Subcutaneous adipose tissue (tissue), 4 donors: ENCODE data around the gene MYB. TPM values are rescaled to one million over a fixed set of nuclear protein-coding genes. Genes with fewer than 3 reads are reported as not detected.

Source experiments
- total RNA-seq, 4 donors: library from RNA; depleted of rRNA; stranded (reverse); fragments of >200 nt; gene quantifications; one replicate each; pipeline ENCODE4 v1.1.0, GENCODE V29; 2016
- TF ChIP-seq, protein P1 (sequence below): fragments of 450-650 bp; IDR thresholded peaks from one replicate; pipeline ENCODE4 v1.5.1; 2016; ENCODE audit warnings: low read depth, mild to moderate bottlenecking, control low read depth, antibody characterized with exemption, moderate library complexity

The MYB gene
- total RNA-seq, 4 donors from 2014 or later = 0.33 to 2.2 (median 0.68) TPM; not detected in 1

DNA sequence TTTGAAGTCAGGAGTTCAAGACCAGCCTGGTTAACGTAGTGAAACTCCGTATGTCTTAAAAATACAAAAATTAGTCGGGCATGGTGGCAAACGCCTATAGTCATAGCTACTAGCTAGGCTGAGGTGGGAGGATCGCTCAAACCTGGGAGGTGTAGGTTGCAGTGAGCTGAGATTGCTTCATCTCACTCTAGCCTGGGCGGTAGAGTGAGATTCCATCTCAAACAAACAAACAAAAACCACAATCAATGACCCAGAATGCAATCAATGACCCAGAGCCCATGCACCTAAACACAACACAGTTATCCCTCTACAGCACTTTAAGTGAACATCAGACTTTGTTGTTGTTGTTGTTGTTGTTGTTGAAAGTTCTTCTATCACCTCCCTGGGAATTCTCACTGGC is 77.9 kb downstream of the MYB start:
- TF ChIP-seq, protein P1, sequence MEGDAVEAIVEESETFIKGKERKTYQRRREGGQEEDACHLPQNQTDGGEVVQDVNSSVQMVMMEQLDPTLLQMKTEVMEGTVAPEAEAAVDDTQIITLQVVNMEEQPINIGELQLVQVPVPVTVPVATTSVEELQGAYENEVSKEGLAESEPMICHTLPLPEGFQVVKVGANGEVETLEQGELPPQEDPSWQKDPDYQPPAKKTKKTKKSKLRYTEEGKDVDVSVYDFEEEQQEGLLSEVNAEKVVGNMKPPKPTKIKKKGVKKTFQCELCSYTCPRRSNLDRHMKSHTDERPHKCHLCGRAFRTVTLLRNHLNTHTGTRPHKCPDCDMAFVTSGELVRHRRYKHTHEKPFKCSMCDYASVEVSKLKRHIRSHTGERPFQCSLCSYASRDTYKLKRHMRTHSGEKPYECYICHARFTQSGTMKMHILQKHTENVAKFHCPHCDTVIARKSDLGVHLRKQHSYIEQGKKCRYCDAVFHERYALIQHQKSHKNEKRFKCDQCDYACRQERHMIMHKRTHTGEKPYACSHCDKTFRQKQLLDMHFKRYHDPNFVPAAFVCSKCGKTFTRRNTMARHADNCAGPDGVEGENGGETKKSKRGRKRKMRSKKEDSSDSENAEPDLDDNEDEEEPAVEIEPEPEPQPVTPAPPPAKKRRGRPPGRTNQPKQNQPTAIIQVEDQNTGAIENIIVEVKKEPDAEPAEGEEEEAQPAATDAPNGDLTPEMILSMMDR = no peak

DNA sequence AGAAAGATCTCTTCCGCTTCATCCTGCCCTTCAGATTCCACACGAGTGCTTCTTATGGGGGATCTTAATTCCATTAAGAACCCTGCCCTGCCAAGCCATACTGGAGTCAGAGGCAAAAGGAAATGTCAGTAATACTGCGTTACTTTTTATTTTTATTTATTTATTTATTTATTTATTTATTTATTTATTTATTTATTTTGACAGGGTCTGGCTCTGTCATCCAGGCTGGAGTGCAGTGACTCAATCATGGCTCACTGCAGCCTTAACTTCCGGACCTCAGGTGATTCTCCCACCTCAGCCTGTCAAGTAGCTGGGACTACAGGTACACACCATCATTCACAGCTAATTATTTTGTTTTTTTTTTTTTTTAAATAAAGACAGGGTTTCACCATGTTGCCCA is 79.5 kb downstream of the MYB start:
- TF ChIP-seq, protein P1 = no peak

DNA sequence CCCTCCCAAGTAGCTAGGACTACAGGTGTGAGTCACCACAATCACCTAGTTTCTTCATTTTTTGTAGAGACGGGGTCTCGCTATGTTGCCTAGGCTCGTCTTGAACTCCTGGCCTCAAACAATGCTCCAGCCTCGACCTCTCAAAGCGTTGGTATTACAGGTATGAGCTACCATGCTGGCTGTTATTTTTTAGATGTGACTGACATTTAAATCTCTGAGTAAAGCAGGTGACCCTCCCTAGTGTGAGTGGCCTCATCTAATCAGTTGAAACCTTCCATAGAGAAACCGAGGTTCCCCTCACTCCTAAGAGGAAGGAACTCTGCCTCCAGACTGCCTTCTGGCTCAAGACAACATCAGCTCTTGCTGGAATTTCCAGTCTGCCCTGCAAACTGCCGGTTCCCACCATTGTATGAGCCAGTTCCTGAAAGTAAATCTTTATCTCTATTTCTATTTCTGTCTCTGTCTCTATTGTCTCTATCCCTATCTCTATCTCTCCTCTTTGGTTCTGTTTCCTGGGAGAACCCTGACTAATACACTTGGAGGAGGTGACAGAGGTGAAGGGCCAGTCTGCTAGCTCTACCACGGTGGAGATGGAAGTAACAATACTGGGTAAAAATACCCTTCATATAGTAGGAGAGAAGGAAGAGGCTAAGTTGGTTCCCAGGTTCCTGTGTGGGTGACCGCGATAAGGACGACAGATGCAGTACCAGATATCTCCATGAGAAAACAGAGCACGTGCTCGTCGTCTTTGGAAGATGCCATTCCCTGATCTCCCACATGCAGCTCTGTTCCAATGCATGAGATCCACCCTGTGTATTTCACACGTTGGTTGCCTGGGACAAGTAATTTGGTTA is 81.0 kb downstream of the MYB start:
- TF ChIP-seq, protein P1 = no peak

DNA sequence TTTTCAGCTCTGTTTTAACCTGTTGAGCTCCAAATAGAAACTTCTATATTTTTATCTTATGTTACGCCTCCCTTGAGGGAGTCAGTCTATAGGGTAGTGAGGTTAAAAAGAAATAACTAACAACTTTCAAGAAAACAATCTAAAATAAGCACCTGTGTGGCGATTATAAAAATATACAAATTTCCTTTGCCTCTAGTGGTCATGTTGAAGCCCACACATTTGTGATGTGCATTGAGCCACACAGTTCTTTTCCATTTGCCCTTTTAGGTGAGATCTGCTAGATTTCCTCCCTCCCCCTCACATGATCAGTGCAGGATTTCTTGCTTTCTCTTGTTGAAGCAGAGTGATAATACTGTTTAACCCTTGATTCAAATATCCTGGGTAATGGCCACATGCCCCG is 84.2 kb downstream of the MYB start:
- TF ChIP-seq, protein P1 = no peak

DNA sequence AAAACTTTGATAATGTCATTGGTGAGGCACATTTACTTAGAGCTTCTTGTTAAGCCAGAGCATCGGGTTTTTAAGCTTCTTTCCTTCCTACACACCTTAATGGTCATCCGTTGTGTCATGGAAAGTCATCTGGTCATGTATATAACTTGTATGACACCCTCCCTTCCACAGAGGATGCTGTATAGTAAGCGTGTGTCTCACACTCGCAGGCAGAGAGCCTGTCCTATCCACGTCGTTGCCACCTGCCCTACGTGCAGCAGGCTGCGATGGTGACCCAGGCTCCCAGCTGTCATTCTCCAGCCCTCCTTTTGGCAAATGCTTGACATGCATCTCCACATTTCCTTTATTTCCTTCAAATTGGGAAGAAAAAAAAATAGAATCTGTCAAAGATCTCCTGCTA is 85.6 kb downstream of the MYB start:
- TF ChIP-seq, protein P1 = no peak

DNA sequence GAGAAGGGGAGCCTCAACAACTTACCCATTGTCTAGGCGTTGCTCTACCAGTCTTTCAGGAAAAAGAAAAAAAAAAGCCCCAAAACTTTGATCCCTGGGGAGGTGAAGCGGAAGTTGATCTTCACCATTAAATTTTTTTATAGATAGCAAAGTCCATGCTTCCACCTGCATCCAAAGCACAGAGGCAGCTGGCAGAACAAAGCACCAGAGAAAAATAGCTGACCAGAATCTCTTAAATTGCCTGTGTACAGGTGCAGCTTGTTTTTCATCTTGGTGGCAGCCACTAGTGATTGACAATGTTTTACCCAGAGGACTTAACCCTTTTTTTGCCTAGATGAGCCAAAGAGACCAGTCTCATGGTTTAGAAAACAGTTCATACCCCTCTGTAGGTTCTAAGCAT is 86.0 kb downstream of the MYB start:
- TF ChIP-seq, protein P1 = no peak

DNA sequence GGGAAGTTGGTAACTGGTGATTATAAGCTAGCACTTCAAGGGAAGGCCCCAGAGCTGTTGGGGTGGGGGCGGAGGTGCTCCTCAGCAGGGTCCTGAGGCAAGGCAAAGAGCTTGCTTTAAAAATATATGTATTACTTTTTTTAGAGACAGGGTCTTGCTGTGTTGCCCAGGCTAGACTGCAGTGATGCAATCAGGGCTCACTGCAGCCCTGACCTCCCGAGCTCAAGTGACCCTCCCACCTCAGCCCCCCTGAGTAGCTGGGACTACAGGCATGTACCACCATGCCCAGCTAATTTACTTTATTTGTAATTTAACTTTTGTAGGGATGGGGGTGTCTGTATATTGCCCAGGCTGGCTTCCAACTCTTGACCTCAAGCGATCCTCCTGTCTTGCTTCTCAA is 87.2 kb downstream of the MYB start:
- TF ChIP-seq, protein P1 = no peak
